H9 (cell line): Measurements from ENCODE around the gene SRP68. TPM values are rescaled to one million over a fixed set of nuclear protein-coding genes. Genes with fewer than 3 reads are reported as not detected.

Experiments used
- DNase-seq: peaks from one replicate; pipeline ENCODE4 v3.0.0-alpha.2; 2017
- H2AFZ ChIP-seq: one replicate; pipeline ENCODE4 v1.6.1; 2013; ENCODE audit warnings: mild to moderate bottlenecking, low read length, control low read depth, moderate library complexity
- H2AK5ac ChIP-seq: 2 replicates; pipeline ENCODE4 v1.6.1; 2013; ENCODE audit warnings: low read length, control low read depth, mixed read lengths; ENCODE audit not compliant: insufficient read length
- H2BK120ac ChIP-seq: one replicate; pipeline ENCODE4 v1.6.1; 2013; ENCODE audit warnings: low read depth, mild to moderate bottlenecking, low read length, control low read depth, inconsistent platforms; ENCODE audit not compliant: poor library complexity, severe bottlenecking
- H2BK12ac ChIP-seq: 2 replicates; pipeline ENCODE4 v1.6.1; 2013; ENCODE audit warnings: low read length, control low read depth, mixed read lengths, low read depth; ENCODE audit not compliant: insufficient read length
- H2BK15ac ChIP-seq: 2 replicates; pipeline ENCODE4 v1.6.1; 2013; ENCODE audit warnings: low read depth, low read length, control low read depth
- H2BK20ac ChIP-seq: one replicate; pipeline ENCODE4 v1.6.1; 2013; ENCODE audit warnings: low read depth, mild to moderate bottlenecking, low read length, control low read depth, inconsistent platforms; ENCODE audit not compliant: poor library complexity, severe bottlenecking
- H2BK5ac ChIP-seq: 2 replicates; pipeline ENCODE4 v1.6.1; 2013; ENCODE audit warnings: low read length, control low read depth, mixed read lengths; ENCODE audit not compliant: insufficient read length
- H3K14ac ChIP-seq: 2 replicates; pipeline ENCODE4 v1.6.1; 2013; ENCODE audit warnings: low read length, control low read depth; ENCODE audit not compliant: insufficient read depth
- H3K18ac ChIP-seq: 2 replicates; pipeline ENCODE4 v1.6.1; 2013; ENCODE audit warnings: low read depth, mild to moderate bottlenecking, mixed read lengths, low read length, control low read depth; ENCODE audit not compliant: insufficient read length
- H3K23ac ChIP-seq: 2 replicates; pipeline ENCODE4 v1.6.1; 2013; ENCODE audit warnings: low read length, control low read depth, mixed read lengths, low read depth; ENCODE audit not compliant: insufficient read length
- H3K23me2 ChIP-seq: 2 replicates; pipeline ENCODE4 v1.6.1; 2013; ENCODE audit warnings: low read depth, mild to moderate bottlenecking, mixed read lengths, low read length, control low read depth; ENCODE audit not compliant: insufficient read length, poor library complexity, severe bottlenecking
- H3K27ac ChIP-seq: 2 replicates; pipeline ENCODE4 v1.5.1; 2013; ENCODE audit warnings: low read length, control low read depth, mixed read lengths, low read depth; ENCODE audit not compliant: insufficient read length
- H3K27me3 ChIP-seq: 2 replicates; pipeline ENCODE4 v1.6.1; 2013; ENCODE audit warnings: low read length, control low read depth, inconsistent platforms; ENCODE audit not compliant: insufficient read depth
- H3K4ac ChIP-seq: 2 replicates; pipeline ENCODE4 v1.6.1; 2013; ENCODE audit warnings: low read depth, mild to moderate bottlenecking, control low read depth, inconsistent platforms, low read length, moderate library complexity
- H3K4me1 ChIP-seq: 2 replicates; pipeline ENCODE4 v1.6.1; 2013; ENCODE audit warnings: low read length, control low read depth, inconsistent platforms; ENCODE audit not compliant: insufficient read depth
- H3K4me2 ChIP-seq: 2 replicates; pipeline ENCODE4 v1.6.1; 2013; ENCODE audit warnings: low read length, control low read depth, mixed read lengths; ENCODE audit not compliant: insufficient read length, insufficient read depth
- H3K56ac ChIP-seq: 2 replicates; pipeline ENCODE4 v1.6.1; 2013; ENCODE audit warnings: low read depth, mild to moderate bottlenecking, mixed read lengths, low read length, control low read depth; ENCODE audit not compliant: insufficient read length
- H3K79me1 ChIP-seq: 2 replicates; pipeline ENCODE4 v1.6.1; 2013; ENCODE audit warnings: low read depth, mild to moderate bottlenecking, moderate library complexity, low read length, control low read depth, inconsistent platforms; ENCODE audit not compliant: insufficient read depth, poor library complexity, severe bottlenecking
- H3K79me2 ChIP-seq: 2 replicates; pipeline ENCODE4 v1.6.1; 2013; ENCODE audit warnings: low read length, control low read depth, inconsistent platforms; ENCODE audit not compliant: insufficient read depth
- H3K9ac ChIP-seq: 2 replicates; pipeline ENCODE4 v1.6.1; 2013; ENCODE audit warnings: low read length, control low read depth, mixed read lengths; ENCODE audit not compliant: insufficient read length; ENCODE audit errors: extremely low read depth
- H3K9me3 ChIP-seq: one replicate; pipeline ENCODE4 v1.6.1; 2013; ENCODE audit warnings: low read depth, low read length, inconsistent platforms; ENCODE audit not compliant: control insufficient read depth
- H3T11ph ChIP-seq: one replicate; pipeline ENCODE4 v1.6.1; 2013; ENCODE audit warnings: mild to moderate bottlenecking, low read length, control low read depth, inconsistent platforms
- H4K20me1 ChIP-seq: one replicate; pipeline ENCODE4 v1.6.1; 2013; ENCODE audit not compliant: control insufficient read depth, insufficient read length, insufficient read depth
- H4K5ac ChIP-seq: 2 replicates; pipeline ENCODE4 v1.6.1; 2013; ENCODE audit warnings: low read depth, mild to moderate bottlenecking, mixed read lengths, low read length, control low read depth; ENCODE audit not compliant: insufficient read length
- H4K8ac ChIP-seq: replicated peaks from 2 replicates; pipeline ENCODE4 v1.6.1; 2013; ENCODE audit warnings: low read length, control low read depth, mixed read lengths, low read depth; ENCODE audit not compliant: insufficient read length
- H4K91ac ChIP-seq: 2 replicates; pipeline ENCODE4 v1.6.1; 2013; ENCODE audit warnings: low read depth, mild to moderate bottlenecking, moderate library complexity, mixed read lengths, low read length, control low read depth; ENCODE audit not compliant: insufficient read length
- H3K27ac Mint-ChIP-seq, 3 experiments: 2 replicates in 2 of 3; 3 replicates in 1 of 3; pipeline ENCODE4 v1.8.0; 2020 to 2021; ENCODE audit warnings: mixed read lengths in 3 of 3, mild to moderate bottlenecking in 1 of 3, moderate library complexity in 1 of 3
- H3K27me3 Mint-ChIP-seq: 2 replicates; pipeline ENCODE4 v1.8.0; 2021; ENCODE audit warnings: low read depth, mild to moderate bottlenecking, moderate library complexity, mixed read lengths
- H3K36me3 Mint-ChIP-seq, 3 experiments: 2 replicates in 2 of 3; 3 replicates in 1 of 3; pipeline ENCODE4 v1.8.0; 2020 to 2021; ENCODE audit warnings: low read depth in 3 of 3, mixed read lengths in 3 of 3; ENCODE audit not compliant: insufficient read depth in 1 of 3
- H3K4me1 Mint-ChIP-seq, 2 experiments: 2 replicates each; pipeline ENCODE4 v1.8.0; 2020; ENCODE audit warnings: mixed read lengths in 2 of 2
- H3K4me3 Mint-ChIP-seq, 2 experiments: 2 replicates in 1 of 2; 3 replicates in 1 of 2; pipeline ENCODE4 v1.8.0; 2020 to 2021; ENCODE audit warnings: mild to moderate bottlenecking in 2 of 2, mixed read lengths in 2 of 2, moderate library complexity in 1 of 2
- H3K9me3 Mint-ChIP-seq, 2 experiments: 2 replicates in 1 of 2; 3 replicates in 1 of 2; pipeline ENCODE4 v1.8.0; 2020; ENCODE audit warnings: mild to moderate bottlenecking in 2 of 2, mixed read lengths in 2 of 2, moderate library complexity in 1 of 2
- CTCF ChIP-seq: fragments of 200-600 bp; sonication (generic); conservative IDR thresholded peaks from 3 replicates; pipeline ENCODE4 v1.8.0; 2021; ENCODE audit warnings: antibody characterized with exemption, mild to moderate bottlenecking
- WGBS: extraction: QIAGEN DNeasy Blood & Tissue Kit; methylation state at CpG from one replicate; pipeline ENCODE4 v1.1.7; 2013; ENCODE audit warnings: missing lambda C conversion rate, low lambda C conversion rate, mixed read lengths; ENCODE audit not compliant: insufficient read length; ENCODE audit errors: extremely low coverage; 5-methylcytosine and 5-hydroxymethylcytosine counted together
- total RNA-seq: library from RNA; stranded (reverse); gene quantifications from 2 replicates; pipeline ENCODE4 v1.2.1, GENCODE V29; 2021

SRP68 gene
- total RNA-seq, 1 experiment from 2014 or later, result 86.1 TPM

- H3K9me3 ChIP-seq, result no peaks in the 10 kb centered on the region
- H2BK15ac ChIP-seq, result no peak overlapping the region
- WGBS, result no CpG with 5 or more reads among the region's 12 CpGs
- Mint-ChIP-seq H3K4me3 (no peak overlapping the region), H3K27ac (no peak overlapping the region), H3K36me3 (no peaks in the 10 kb centered on the region), H3K9me3 (no peaks in the 10 kb centered on the region; a peak in 1 of 5 replicates), H3K27me3 (peaks cover 5% of the 10 kb centered on the region; the same call in 1 of the 2 replicates), H3K4me1 (peaks cover 10 to 18% of the 10 kb centered on the region in 2 experiments)
- H3T11ph ChIP-seq, result no peak overlapping the region
- no peak overlapping the region for H2BK5ac ChIP-seq
- no peak overlapping the region for H2BK20ac ChIP-seq
- H4K5ac ChIP-seq, result no peak overlapping the region
- H3K14ac ChIP-seq, result no peak overlapping the region
- H4K20me1 ChIP-seq, result no peaks in the 10 kb centered on the region
- H2AK5ac ChIP-seq, result no peak overlapping the region
- H3K56ac ChIP-seq, result no peak overlapping the region
- no peak overlapping the region for H4K91ac ChIP-seq
- no peak for DNase-seq
- no peak overlapping the region for H2BK12ac ChIP-seq
- H3K27me3 ChIP-seq, result no peaks in the 10 kb centered on the region
- no peaks in the 10 kb centered on the region for H3K79me2 ChIP-seq
- H3K27ac ChIP-seq, result no peak overlapping the region
- H2AFZ ChIP-seq, result no peak overlapping the region
- no peak for TF ChIP-seq CTCF
- H3K4ac ChIP-seq, result no peak overlapping the region
- H3K4me2 ChIP-seq, result no peak overlapping the region
- no peak overlapping the region for H3K9ac ChIP-seq
- H4K8ac ChIP-seq, result no peak overlapping the region
- H3K4me1 ChIP-seq, result peaks cover 2% of the 10 kb centered on the region; the same call in 1 of the 2 replicates
- no peak overlapping the region for H3K18ac ChIP-seq
- H3K79me1 ChIP-seq, result no peaks in the 10 kb centered on the region
- H3K23me2 ChIP-seq, result no peaks in the 10 kb centered on the region
- no peak overlapping the region for H2BK120ac ChIP-seq
- no peak overlapping the region for H3K23ac ChIP-seq
Measured at GRCh38 chr17:76025294-76025693, 47.0 kb downstream of the SRP68 start.
